Measurements from ENCODE around the gene HPCAL1.

- TF ChIP-seq EZH2 (IDR thresholded peaks at IDR 0.05) = no peak
- TF ChIP-seq CTCF (IDR thresholded peaks at IDR 0.05) = no peak
These were observed 62.7 kb downstream of the HPCAL1 start for GRCh38 chr2:10365412-10365811.

Measured in neural progenitor cell (in vitro differentiated cells).